CD4-positive, alpha-beta T cell treated with Interleukin-15 for 4 hours (primary cell): ENCODE measurements around the gene CSNK1D.

Source experiments
- DNase-seq: peaks from one replicate; pipeline ENCODE4 v3.0.0-alpha.2; 2020; ENCODE audit warnings: low spot score

Gene CSNK1D

GRCh38 chr17:82252511-82253178 is 20.9 kb downstream of the CSNK1D start:
- no peak for DNase-seq

DNA sequence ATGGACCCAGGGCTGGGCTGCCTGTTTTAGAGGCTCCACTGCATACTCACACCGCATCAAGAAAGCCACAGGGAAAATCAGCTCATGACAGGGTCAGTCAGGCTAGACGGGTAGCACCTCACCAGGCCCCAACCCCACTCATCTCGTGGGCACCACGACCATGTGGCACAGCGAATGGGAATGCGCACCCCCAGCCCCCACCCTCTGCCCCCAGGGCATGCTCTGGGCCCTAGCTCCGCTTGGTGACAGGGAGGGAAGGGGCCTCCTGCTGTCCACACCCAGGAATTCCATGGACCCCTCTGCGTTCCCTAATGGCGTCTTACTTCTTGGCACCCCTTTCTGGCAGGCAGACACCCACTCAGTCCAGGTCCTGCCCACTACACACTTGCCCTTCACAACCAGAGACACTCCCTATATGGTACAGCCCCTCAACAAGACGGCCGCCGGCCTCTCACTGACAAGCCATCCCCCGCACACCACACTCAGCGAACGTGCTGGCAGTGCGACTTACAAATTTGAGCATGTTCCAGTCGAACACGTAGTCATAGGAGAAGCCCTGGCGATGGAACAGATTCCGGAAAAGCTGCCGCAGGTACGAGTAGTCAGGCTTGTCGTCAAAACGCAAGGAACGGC is 22.5 kb downstream of the CSNK1D start:
- DNase-seq: no peak

DNA sequence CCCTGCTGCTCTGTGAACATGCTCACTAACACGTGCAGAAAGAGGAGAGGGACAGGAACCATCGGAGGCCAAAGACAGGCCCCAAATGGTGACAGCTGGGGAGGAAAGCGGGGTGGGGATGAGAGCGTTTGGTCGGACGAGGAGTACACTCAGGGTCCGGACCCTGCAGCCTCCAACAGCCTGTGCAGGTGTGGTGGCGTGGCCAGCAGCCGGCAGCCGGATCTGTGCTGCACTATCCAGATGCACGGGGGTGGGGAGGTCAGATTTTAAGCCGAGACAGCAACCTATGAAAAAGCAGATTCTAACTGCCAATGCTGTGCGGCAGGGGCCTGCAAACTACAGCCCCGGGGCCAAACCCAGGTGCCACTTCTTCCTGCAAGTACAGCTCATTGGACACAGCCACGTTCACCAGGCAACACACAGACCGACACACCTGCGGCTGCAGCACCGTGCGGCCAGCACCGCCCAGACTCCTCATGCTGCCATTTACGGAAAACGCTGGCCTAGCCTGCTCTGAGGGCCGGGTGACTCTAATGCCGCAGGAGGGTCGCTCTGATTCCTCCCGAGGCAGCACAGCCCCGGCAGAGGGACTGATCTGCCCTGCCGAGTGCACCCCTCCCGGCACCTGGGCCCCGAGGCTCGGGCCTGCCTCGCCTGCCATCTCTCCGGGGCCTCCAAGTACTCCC is 23.5 kb downstream of the CSNK1D start:
- no peak for DNase-seq

DNA sequence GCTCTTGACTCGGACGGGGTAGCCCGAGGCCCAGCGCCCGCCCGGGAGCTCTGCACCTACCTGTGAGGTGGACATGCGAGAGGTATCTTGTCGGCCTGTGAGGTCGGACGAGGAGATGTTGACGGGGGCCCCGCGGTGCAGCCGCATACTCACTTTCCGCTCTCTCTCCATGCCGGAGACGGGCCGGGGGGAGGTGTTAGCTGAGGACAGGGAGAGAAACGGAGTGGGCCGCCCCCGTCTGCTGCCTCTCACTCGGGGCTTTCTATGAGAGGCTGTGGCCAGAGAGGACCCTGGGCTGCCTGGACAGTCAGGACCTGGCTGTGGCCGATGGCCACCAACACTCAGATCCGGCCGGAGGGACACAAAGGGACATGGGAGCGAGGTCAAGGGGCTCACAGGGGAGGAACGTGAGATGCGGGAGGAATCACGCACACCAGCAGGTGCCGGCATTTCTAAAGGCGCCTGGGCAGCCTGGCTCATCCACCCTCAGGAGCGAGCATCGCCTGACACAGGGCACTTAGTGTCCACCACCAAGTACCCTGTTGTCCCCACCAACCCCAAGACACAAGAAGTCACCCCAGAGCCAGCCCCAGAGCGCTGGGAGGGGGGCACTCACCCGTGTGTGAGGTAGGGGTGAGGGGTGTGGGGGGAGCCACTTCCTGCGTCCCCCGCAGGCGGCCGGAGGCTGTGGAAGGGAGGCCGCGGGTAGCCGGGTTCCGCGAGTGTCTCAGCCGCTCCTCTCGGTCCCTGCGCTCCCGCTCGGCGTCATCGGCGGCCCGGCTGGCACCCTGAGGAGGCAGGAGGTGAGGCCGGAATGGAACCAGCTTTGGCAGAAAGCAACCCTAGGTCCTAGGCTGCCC is 24.5 kb downstream of the CSNK1D start:
- DNase-seq: no peak

GRCh38 chr17:82247856-82248671 is 25.4 kb downstream of the CSNK1D start:
- no peak for DNase-seq

- no peak for DNase-seq
Measured at GRCh38 chr17:82247182-82247823, 26.2 kb downstream of the CSNK1D start.

DNA sequence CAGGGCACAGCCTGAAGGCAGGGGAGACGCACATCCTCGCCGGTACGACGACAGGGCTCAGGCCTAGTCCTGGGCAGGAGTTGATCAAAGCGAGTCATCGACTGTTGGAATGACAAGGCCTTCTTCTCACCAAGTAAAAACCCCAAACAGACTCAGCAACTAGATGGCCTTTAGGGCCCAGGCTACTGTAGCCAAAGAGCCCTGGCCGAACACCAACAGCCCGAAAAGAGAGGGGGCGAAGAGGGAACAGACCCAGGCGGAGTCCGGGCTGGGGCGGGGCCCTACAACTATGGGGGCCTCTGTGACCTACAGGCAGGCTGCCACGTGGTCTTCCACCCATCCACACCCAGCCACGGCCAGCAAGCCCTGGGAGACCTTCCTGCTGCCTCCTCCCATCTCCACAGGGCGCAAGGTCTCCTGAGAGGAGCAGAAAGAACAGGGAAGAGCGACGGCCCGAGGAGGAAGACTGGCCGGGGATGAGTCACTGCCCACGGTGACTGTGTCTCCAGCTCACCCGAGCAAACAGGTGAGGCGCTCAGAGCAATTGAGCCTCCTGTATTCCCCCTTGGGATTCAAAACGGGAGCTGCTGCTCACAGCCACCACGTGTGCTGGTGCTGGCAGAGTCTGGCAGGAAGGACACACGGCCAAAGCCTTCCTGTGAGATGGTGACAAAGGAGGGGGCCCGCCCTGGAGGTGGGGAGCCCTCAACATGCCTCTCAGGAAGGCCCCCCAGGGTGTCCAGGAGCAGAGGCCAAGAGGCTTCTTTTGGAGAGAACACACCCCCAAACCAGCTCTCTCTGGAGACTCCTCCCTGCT is 26.9 kb downstream of the CSNK1D start:
- no peak for DNase-seq

- no peak for DNase-seq
Measured at GRCh38 chr17:82246040-82246364, 27.5 kb downstream of the CSNK1D start.

GRCh38 chr17:82245134-82246039 is 28.1 kb downstream of the CSNK1D start:
- no peak for DNase-seq

DNA sequence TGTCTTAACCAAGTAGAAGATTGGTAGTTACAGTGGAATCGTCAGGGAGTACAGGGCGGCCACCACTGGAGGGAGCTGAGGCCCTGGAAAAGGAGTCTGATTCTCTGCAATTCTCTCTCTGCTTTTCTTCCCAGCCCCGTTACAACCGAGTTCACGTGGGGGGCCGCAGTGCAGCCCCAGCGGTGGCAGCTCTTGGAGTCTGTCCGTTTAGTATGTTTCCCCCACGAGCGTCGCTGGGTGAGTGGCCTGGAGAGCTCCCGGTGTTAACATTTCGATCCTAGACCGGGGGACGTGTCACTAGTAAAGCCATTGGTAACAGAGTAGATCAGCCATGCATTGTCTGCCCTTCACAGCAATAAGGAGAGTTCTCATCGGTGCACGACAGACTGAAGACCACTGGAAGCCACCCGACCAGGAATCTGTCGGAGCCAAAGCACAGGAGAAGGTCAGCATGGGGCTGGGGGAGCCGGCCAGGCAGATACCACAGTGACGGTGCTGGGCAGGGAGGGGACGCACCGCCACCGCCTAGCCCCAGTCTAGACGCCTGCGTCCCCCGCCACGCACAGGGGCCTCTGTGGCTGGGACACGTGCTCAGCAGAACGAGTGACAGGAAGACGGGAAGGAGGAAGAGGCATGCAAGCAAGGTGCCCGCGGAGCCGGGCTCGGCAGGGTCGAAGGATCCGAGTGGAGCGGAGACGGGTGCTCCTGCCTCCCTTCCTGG is 28.9 kb downstream of the CSNK1D start:
- no peak for DNase-seq

DNA sequence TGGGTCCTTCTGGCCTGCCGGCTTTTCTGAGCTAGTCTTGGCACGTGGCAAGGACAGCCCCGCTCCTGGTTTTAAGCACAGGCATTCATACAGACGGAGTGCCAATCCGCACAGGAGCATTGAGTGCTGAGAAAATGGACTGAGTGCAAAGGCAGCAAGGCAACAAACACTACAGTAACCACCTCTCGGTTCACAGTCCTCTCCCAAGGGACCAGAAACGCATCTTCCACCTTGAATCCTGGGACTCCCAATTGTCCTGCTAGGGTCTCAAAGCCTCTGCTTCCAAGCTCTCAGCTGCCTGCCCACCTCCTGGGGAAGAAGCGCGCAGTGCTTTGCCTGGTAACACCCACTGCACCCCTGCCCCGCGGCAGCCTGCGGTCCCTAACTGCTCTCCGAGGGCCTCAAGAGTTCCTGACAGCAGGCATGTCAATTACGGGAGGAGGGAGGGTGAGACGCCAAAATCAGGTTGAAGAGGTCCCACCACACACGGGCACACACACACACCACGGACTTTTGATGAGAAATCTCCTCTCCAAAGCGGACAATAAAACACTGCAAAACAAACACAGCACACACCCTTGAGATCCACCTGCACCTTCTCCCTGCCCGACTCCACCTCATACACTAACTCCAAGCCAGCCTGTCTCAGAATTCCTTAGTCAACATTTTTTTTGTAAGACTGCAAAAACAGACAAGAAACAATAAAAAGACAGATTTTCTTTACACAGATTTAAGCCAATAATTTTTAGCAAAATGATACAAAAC is 29.7 kb downstream of the CSNK1D start:
- DNase-seq: no peak

GRCh38 chr17:82242977-82243647 is 30.4 kb downstream of the CSNK1D start:
- no peak for DNase-seq

GRCh38 chr17:82242698-82242976 is 30.9 kb downstream of the CSNK1D start:
- DNase-seq: no peak

- no peak for DNase-seq
Measured at GRCh38 chr17:82241926-82242697, 31.4 kb downstream of the CSNK1D start.

- DNase-seq: peak; percentile 22
Measured at GRCh38 chr17:82241183-82241925, 32.1 kb downstream of the CSNK1D start.
